HK-2 (cell line): Measurements from ENCODE around the gene SIGLEC11.

ENCODE experiments used
- DNase-seq: peaks from one replicate; pipeline ENCODE4 v3.0.0-alpha.2; 2018; ENCODE audit not compliant: unreplicated experiment

SIGLEC11 gene

DNA sequence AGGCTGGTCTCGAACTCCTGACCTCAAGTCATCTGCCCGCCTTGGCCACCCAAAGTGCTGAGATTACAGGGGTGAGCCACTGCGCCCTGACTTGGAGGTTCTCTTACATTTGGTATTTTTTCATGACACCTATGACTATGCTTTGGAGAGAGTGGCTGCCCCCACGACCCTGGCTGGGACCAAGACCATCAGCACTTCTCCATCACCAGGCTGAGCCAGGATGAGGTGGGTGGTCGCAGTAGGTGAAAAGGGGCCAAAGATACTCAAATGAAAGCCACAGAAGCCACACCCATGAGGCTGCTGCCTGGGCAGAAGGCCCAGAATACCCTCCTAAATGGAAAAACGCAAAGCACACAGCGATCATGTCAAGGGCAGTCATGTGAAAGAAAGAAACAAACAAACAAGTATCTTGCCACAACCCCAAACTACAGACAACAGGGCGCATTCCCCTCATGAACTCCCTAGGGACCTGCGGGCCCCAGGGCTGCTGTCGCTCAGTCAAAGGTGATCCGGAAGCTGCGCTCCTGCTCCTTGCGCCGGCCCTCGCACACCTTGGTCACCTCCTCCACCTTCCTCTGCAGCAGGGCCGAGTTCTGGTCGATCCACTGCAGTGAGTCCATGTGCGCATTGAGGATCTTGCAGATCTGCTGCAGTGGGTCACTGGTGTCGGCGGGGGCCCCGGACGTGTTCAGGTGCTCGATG lies 53.1 kb downstream of the SIGLEC11 start:
- DNase-seq, result no peak

DNA sequence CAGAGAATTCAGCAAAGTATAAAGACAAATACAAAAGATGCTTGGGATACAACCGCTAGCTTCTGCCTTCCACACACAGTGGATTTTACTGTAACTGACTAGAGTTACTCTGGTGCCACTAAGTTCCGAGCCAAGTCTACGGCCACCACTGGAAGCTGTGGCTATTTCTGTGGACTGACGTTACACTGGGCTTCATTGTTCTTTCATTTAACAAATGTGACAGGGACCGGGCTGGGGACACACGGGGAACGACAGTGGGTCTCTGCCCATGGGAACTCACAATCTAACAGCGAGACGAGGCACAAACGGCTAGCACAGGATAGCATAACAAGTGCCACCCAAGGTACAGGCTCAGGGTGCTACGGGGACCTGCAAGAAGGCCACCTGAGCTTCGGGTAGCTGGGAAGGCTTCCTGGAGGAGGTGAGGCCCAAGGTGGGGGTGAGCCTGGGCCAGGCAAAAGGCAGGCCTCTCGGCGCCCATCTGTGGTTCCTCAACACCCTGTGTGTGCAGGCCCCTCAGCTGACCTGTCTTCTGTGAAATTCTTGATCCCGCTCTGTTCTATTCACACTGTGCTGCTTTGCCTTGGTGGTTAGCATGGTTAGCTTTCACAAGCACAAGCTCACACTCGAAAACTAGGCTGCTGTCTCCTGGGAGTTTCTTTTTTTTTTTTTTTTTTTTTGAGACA lies 54.0 kb downstream of the SIGLEC11 start:
- DNase-seq, result no peak

DNA sequence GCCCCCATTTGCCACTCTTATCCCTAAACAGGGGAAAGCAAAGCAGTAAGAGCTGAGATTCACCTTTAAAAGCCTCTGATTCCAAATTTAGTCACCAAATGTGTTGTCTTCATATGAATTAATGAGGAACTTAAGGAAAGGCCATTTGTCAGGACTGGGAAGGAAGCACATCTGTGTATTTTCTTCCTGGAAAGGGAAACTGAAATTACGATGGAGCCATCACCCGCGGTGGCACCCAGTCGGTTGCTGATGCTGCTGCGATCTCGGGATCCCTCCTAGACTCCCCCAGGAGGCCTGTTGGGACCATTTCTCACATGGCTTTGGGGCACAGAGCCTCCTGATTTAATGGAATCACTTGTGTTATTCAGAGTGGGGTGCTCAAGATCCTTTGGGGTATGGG lies 56.8 kb downstream of the SIGLEC11 start:
- no peak for DNase-seq
